C1 segment of cervical spinal cord (tissue), 14 donors: ENCODE measurements around the gene C1QL1.

Source experiments
- DNase-seq, 14 donors: peaks; one replicate each; lab custom pipeline; 2025; lab: John Stamatoyannopoulos, UW

Gene C1QL1

DNA sequence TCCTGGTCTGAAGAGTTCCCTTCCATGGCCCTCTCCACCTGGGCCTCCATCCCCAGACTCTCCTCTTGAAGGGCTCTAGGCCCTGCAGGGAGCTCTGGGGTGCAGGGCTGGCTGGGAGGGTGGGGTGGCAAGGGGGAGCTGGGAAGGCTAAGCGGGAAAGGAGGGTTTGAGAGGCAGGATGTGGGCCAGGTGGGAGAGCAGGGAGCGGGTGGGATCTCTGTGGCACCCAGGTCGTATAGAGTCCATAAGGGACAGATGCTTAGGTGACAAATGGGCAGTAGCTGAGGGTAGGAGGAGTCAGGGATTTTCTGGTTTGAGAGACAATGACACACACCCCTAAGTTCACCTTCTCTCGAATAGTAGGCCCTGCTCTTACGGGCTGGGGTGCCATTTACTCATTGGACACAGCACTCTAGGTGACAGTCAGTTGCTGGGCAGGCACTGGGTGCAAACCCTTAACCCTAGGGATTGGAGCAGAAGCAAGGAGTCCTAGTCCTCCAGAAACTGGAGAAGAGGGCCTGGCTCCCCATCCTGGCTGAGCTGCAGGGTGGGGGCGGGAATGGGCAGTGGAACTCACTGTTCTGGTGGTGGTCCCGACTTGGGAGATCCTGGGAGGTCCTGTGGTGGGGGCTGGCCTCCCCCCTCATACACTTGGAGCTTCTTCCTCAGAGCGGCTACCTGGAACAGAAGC, 35.9 kb downstream of the C1QL1 start:
- no peak for DNase-seq

DNA sequence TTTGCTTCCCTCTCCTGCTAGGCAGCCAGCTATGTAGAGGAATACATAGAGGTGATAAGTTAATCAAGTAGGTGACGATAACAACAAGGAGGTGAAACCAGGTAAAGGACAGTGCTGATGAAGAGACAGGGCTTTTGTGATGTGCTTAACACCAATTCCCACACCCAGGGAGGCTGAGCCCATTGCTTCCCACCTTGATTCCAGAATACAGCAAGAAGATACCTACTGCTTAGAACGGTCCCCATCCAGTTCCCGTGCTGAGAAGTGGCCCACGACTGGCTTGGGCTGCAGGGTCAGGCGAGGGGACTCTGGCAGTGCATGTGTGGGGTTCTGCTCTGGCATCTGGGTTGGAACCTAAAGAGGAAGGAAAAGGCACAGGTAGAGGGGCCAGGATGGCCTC, 36.7 kb downstream of the C1QL1 start:
- DNase-seq, result no peak

DNA sequence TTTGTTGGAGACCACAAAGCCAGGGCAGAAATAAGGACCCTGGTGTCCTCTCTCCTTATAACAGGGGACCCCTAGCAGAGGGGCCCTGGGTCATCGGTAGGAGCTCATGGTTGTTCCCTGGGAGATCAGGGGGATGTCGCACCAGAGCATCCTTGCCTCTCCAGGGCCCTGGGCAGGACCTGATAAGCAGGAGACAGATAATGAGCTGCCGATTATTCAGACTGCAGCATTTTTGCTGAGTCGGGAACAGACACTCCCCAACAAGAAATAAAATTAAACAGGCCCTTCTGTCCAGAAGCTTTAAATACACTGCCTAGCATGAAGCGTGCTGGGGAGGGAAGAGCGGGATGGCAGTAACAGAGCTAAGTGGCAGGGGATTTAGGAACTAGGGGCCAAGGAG, 37.4 kb downstream of the C1QL1 start:
- DNase-seq, result no peak

GRCh38 chr17:44928950-44929720, 39.0 kb downstream of the C1QL1 start:
- DNase-seq, result no peak

DNA sequence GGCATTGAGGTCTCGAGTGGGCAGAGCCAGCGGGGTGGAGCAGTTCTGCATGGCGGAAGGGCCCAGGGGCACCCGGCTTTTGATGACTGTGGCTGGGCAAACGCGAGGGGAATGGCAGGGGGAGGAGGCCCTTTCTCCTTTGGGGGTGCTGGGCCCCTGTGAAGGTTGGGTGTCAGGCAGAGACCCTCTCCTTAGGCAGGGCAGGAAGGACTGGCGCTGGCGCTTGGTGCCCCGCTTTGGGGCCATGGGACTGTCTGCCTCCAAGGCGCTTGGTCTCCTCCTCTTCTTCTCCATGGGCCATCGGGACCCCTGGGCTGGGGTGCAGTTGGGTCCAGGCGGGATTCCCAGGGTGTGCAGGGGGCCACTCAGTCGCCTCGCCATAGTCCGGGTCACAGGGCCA, 40.0 kb downstream of the C1QL1 start:
- DNase-seq, result no peak

GRCh38 chr17:44927696-44928095, 40.4 kb downstream of the C1QL1 start:
- DNase-seq, result no peak

GRCh38 chr17:44926821-44927525, 41.1 kb downstream of the C1QL1 start:
- DNase-seq, result no peak

- DNase-seq, result no peak
These were observed 42.1 kb downstream of the C1QL1 start for GRCh38 chr17:44925731-44926697.

- DNase-seq, result no peak
These were observed 44.0 kb downstream of the C1QL1 start for GRCh38 chr17:44924107-44924544.

DNA sequence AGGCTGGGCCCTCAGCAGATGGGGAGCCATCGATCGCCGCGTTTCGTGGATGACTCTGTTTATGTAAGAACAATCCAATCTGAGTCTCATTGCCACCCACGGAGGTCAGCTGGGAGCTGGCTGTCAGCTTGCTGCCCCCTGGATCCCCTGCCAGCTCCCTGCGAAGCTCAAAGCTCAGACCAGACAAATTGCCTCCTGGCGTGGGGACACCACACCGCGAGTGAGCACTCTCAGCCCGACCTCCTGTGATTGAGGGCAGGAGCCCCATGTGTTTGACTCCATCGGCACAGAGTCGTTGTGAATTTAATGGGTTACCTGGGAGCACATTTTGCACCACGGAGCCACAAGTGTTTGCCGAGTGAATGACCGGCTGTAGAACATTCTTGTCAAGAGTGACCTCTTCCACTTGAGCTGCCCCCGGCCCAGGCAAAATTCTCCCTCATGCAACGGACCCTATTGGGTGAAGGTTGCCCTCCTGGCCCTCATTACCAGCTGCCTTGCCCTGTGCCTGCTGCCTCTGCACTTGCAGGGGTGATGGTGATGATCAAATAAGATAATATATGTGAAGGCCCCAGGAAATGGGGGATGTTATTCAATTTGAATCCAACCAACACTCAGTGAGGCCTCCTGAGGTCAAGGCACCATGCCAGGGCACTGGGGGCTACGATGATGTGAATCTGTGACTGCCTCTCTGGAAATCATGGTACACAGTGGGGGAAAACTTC, 45.2 kb downstream of the C1QL1 start:
- DNase-seq, result no peak

DNA sequence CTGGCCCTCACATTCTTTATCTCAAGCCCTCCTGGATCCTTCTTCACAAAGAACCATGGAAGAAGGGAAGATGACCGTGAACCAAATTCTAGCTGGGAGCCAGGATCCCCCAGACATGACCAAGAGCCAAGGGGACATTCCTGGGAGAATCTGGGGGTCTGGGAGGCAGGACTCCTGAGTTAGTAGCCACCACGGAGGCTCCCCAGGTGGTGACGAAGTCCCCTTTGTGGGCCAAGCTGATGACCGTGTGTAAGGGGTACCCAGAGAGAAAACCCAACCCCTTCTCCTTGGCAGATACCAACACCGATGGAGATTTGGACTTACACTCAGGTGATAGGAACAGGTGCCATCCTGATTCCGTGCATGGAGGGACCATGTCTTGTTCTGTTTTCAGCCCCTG, 46.0 kb downstream of the C1QL1 start:
- no peak for DNase-seq

- DNase-seq, result no peak
These were observed 46.8 kb downstream of the C1QL1 start for GRCh38 chr17:44921122-44921882.

DNA sequence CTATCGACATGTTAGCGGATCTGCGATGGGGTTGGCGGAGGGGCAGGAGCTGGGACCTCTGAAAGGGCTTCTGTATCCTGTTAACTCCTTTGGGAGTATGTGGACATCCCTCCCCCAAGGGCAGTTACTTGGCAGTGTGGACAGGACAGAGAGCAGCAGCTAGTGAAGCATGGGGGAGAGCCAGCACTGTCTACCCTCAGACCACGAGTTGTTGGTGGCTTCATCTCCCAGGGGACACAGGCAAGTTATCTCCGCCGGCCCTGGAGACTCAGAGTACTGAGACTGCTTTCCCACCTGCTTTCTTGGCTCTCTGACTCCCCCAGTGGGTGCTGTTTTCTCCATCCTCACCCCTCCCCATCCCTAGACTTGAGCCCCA, 47.5 kb downstream of the C1QL1 start:
- DNase-seq, result no peak

- peak in 13 of 14 donors; percentile 28 to 82 (median 69) for DNase-seq
These were observed 48.1 kb downstream of the C1QL1 start for GRCh38 chr17:44919885-44920564.

GRCh38 chr17:44919411-44919810, 48.7 kb downstream of the C1QL1 start:
- no peak for DNase-seq

DNA sequence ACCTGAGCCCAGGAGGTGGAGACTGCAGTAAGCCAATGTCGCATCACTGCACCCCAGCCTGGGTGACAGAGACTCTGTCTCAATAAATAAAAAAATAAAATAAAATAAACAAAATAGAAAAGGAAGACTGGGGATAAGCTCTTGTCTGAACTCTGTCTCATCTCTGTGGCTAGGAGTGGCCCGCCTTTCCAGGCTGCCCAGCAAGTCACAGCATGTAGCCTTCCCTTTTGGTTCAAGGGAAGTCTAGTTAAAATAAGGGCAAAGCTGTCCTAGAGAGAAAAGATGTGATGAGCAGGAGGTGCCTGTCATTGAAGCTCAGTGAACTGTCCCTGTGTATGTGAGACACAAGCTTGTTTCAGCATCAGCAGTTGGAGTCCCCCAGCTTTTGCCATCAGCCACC, 50.1 kb downstream of the C1QL1 start:
- DNase-seq, result no peak

GRCh38 chr17:44917456-44917855, 50.6 kb downstream of the C1QL1 start:
- no peak for DNase-seq

GRCh38 chr17:44916781-44917241, 51.3 kb downstream of the C1QL1 start:
- peak in 12 of 14 donors; percentile 36 to 94 (median 75) for DNase-seq
